Thymus (tissue), 11 donors: Measurements from ENCODE around the gene DEFB119. TPM values are rescaled to one million over a fixed set of nuclear protein-coding genes. Genes with fewer than 3 reads are reported as not detected.

ENCODE experiments used
- DNase-seq, 9 donors: peaks; one replicate each; pipeline ENCODE4 v3.0.0-alpha.2; 2013; ENCODE audit warnings: low spot score in 9 of 9, low read depth in 6 of 9, missing footprints in 1 of 9
- H3K27ac ChIP-seq, 2 donors: one replicate each; pipeline ENCODE4 v1.5.1; 2013; ENCODE audit warnings: control low read depth in 1 of 2, low read depth in 1 of 2, low read length in 1 of 2, mild to moderate bottlenecking in 1 of 2, moderate library complexity in 1 of 2
- H3K27me3 ChIP-seq, 2 donors: one replicate each; pipeline ENCODE4 v1.5.1; 2013; ENCODE audit warnings: low read length in 1 of 2; ENCODE audit not compliant: control insufficient read depth in 2 of 2, insufficient read depth in 1 of 2
- H3K36me3 ChIP-seq, 2 donors: one replicate each; pipeline ENCODE4 v1.5.1; 2013; ENCODE audit warnings: low read length in 1 of 2, mild to moderate bottlenecking in 1 of 2, moderate library complexity in 1 of 2; ENCODE audit not compliant: control insufficient read depth in 2 of 2, insufficient read depth in 2 of 2
- H3K4me1 ChIP-seq, 2 donors: one replicate each; pipeline ENCODE4 v1.5.1; 2013; ENCODE audit warnings: low read length in 2 of 2; ENCODE audit not compliant: control insufficient read depth in 2 of 2, insufficient read depth in 2 of 2
- H3K4me3 ChIP-seq, 2 donors: one replicate each; pipeline ENCODE4 v1.5.1; 2013; ENCODE audit warnings: low read length in 2 of 2, control low read depth in 1 of 2, mild to moderate bottlenecking in 1 of 2
- H3K9me3 ChIP-seq, 2 donors: one replicate each; pipeline ENCODE4 v1.5.1; 2013; ENCODE audit warnings: low read length in 1 of 2, mild to moderate bottlenecking in 1 of 2; ENCODE audit not compliant: control insufficient read depth in 2 of 2, insufficient read depth in 1 of 2
- polyA plus RNA-seq: library from polyadenylated mRNA; stranded (reverse); fragments of 200-250 nt; gene quantifications from one replicate; pipeline ENCODE4 v1.2.3, GENCODE V29; 2013
- total RNA-seq: library from RNA; stranded (reverse); fragments of 120-200 nt; gene quantifications from one replicate; pipeline ENCODE4 v1.2.4, GENCODE V29; 2013
- donor health status: healthy.

The DEFB119 gene
- total and polyA plus RNA-seq, 2 donors = not detected

DNA sequence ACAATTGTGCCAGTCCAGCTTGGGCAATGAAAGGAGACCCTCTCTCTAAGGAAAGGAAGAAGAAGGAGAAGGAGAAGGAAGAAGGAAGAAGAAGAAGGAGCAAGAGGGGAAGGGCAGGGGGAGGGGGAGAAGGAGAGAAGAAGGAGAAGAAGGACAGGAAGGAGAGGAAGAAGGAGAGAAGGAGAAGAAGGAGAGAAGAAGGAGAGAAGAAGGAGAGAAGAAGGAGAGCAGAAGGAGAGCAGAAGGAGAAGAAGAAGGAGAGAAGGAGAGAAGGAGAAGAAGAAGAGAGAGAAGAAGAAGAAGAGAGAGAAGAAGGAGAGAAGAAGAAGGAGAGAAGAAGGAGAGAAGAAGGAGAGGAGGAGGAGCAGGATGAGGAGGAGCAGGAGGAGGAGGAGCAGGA lies 59.5 kb downstream of the DEFB119 start:
- no peak overlapping the region for H3K4me3 ChIP-seq
- no peaks in the 10 kb centered on the region for H3K36me3 ChIP-seq
- H3K27me3 ChIP-seq = no peaks in the 10 kb centered on the region
- H3K4me1 ChIP-seq = no peaks in the 10 kb centered on the region
- no peak overlapping the region for H3K27ac ChIP-seq
- no peak for DNase-seq
- H3K9me3 ChIP-seq = no peaks in the 10 kb centered on the region

Other genes with a start within 250 kb of the DEFB119 start
- gene DEFB115, start 132.9 kb downstream of the DEFB119 start, total RNA-seq = not detected
- not detected for gene DEFB115, start 132.9 kb downstream of the DEFB119 start, polyA plus RNA-seq
- gene DEFB116, start 82.0 kb downstream of the DEFB119 start, total RNA-seq = not detected
- gene DEFB116, start 82.0 kb downstream of the DEFB119 start, polyA plus RNA-seq = not detected
- gene DEFB118, start 22.0 kb downstream of the DEFB119 start, total RNA-seq = not detected
- 0.05 TPM for gene DEFB118, start 22.0 kb downstream of the DEFB119 start, polyA plus RNA-seq
- not detected for gene DEFB121, start 15.6 kb upstream of the DEFB119 start, total RNA-seq
- not detected for gene DEFB121, start 15.6 kb upstream of the DEFB119 start, polyA plus RNA-seq
- not detected for gene DEFB123, start 50.0 kb upstream of the DEFB119 start, total RNA-seq
- gene DEFB123, start 50.0 kb upstream of the DEFB119 start, polyA plus RNA-seq = not detected
- not detected for gene DEFB124, start 84.5 kb upstream of the DEFB119 start, total RNA-seq
- gene DEFB124, start 84.5 kb upstream of the DEFB119 start, polyA plus RNA-seq = 0.23 TPM
- 0.99 TPM for gene REM1, start 84.7 kb upstream of the DEFB119 start, total RNA-seq
- gene REM1, start 84.7 kb upstream of the DEFB119 start, polyA plus RNA-seq = 1.2 TPM
- 23.9 TPM for gene HM13, start 123.9 kb upstream of the DEFB119 start, total RNA-seq
- 87.5 TPM for gene HM13, start 123.9 kb upstream of the DEFB119 start, polyA plus RNA-seq
- gene ID1, start 214.7 kb upstream of the DEFB119 start, total RNA-seq = 39.4 TPM
- gene ID1, start 214.7 kb upstream of the DEFB119 start, polyA plus RNA-seq = 138 TPM
- 4.1 TPM for gene COX4I2, start 247.3 kb upstream of the DEFB119 start, total RNA-seq
- gene COX4I2, start 247.3 kb upstream of the DEFB119 start, polyA plus RNA-seq = 5.4 TPM